Body of pancreas (tissue), 4 donors: ENCODE data around the gene TMPRSS13. TPM values are rescaled to one million over a fixed set of nuclear protein-coding genes. Genes with fewer than 3 reads are reported as not detected.

ENCODE experiments used
- ATAC-seq: fragments of 150-250 bp; one replicate; pipeline ENCODE4 v1.9.1; 2016
- DNase-seq, 4 donors: peaks; one replicate each; pipeline ENCODE4 v3.0.0-alpha.2; 2019
- H3K27ac ChIP-seq, 4 donors: fragments of 200-600 bp; sonication (generic); 1 replicate in 3 of 4; 2 replicates in 1 of 4; pipeline versions ENCODE4 v1.5.1 to v1.6.1; 2016 to 2019; ENCODE audit warnings: mild to moderate bottlenecking in 1 of 4, mixed read lengths in 1 of 4, moderate library complexity in 1 of 4
- H3K27me3 ChIP-seq, 2 donors: fragments of 200-600 bp; sonication (generic); one replicate each; pipeline ENCODE4 v1.6.0; 2016; ENCODE audit warnings: mild to moderate bottlenecking in 1 of 2
- H3K36me3 ChIP-seq, 2 donors: fragments of 200-600 bp; sonication (generic); replicated peaks in 1 of 2; 2 replicates each; pipeline ENCODE4 v1.5.1; 2016; ENCODE audit warnings: low read depth in 2 of 2; ENCODE audit not compliant: insufficient read depth in 1 of 2
- H3K4me1 ChIP-seq: fragments of 200-600 bp; sonication (generic); one replicate; pipeline ENCODE4 v1.6.0; 2016
- H3K4me3 ChIP-seq, 2 donors: fragments of 200-600 bp; sonication (generic); 1 replicate in 1 of 2; 2 replicates in 1 of 2; pipeline ENCODE4 v1.5.1; 2016 to 2019
- H3K9me3 ChIP-seq, 3 donors: fragments of 200-600 bp; sonication (generic); 1 replicate in 2 of 3; 2 replicates in 1 of 3; pipeline ENCODE4 v1.5.1; 2016
- CTCF ChIP-seq, 7 experiments: fragments of 450-650 bp in 4 of 7; fragments of 200-600 bp in 3 of 7; sonication (generic) in 3 of 7; IDR thresholded peaks; one replicate each; pipeline ENCODE4 v1.5.1; 2016 to 2019; ENCODE audit warnings: antibody characterized with exemption in 7 of 7
- POLR2A ChIP-seq, 3 donors: fragments of 450-650 bp; IDR thresholded peaks; one replicate each; pipeline ENCODE4 v1.6.1; 2016; ENCODE audit warnings: antibody characterized with exemption in 3 of 3, mild to moderate bottlenecking in 2 of 3
- WGBS, 2 donors: methylation state at CpG; one replicate each; pipeline ENCODE4 v1.1.5; 2017; 5-methylcytosine and 5-hydroxymethylcytosine counted together
- intact Hi-C: fragments of 100-400 bp; cut with DNase I; formaldehyde crosslinking; loops from one replicate; pipeline ENCODE4 v1.15.1; 2023
- total RNA-seq, 2 donors: library from RNA; depleted of rRNA; stranded (reverse); fragments of >200 nt; gene quantifications; one replicate each; pipeline ENCODE4 v1.1.0, GENCODE V29; 2016

TMPRSS13 gene
- total RNA-seq, 2 donors from 2014 or later = 1.6 to 4.9 TPM

GRCh38 chr11:117876341-117877119 lies 52.7 kb downstream of the TMPRSS13 start, which contains the start of gene FXYD6:
Gene FXYD6 (minus strand): TSS chr11:117876658. CDS start chr11:117842776, 33,882 bp downstream.
- Histone ChIP-seq H3K27me3 (peaks cover 0 to 7% of the 10 kb centered on the region in 2 donors), H3K27ac (peak within 1 kb of the TSS in 2 of 4 donors; percentile 15), H3K36me3 (no peaks in the 10 kb centered on the region), H3K4me1 (peaks cover 17% of the 10 kb centered on the region), H3K4me3 (no peak within 1 kb of the TSS), H3K9me3 (no peaks in the 10 kb centered on the region)
- ATAC-seq (peak; percentile 58), DNase-seq (peak in 3 of 4 donors; percentile 28 to 32 (median 30))
- 1% methylated on average over 43 to 55 of the region's 63 CpGs for WGBS, 2 donors
- intact Hi-C loops = no loop called here
- TF ChIP-seq CTCF (IDR thresholded peaks at IDR 0.05) (no peak), POLR2A (IDR thresholded peaks at IDR 0.05) (no peak)

- peak overlapping the region in 2 of 4 donors; percentile 15 for H3K27ac ChIP-seq
- no peaks in the 10 kb centered on the region for H3K9me3 ChIP-seq
- no peak for ATAC-seq
- peaks cover 0 to 7% of the 10 kb centered on the region in 2 donors for H3K27me3 ChIP-seq
- DNase-seq = no peak
- H3K4me3 ChIP-seq = no peak overlapping the region
- no peaks in the 10 kb centered on the region for H3K36me3 ChIP-seq
- intact Hi-C loops = no loop called here
- H3K4me1 ChIP-seq = peaks cover 17% of the 10 kb centered on the region
- TF ChIP-seq CTCF (IDR thresholded peaks at IDR 0.05) = no peak
- TF ChIP-seq POLR2A (IDR thresholded peaks at IDR 0.05) = no peak
- WGBS, 2 donors = 2 to 5% methylated on average over 9 of the region's 9 CpGs
These were observed 53.2 kb downstream of the TMPRSS13 start for GRCh38 chr11:117876059-117876340.

- no peak overlapping the region for H3K4me3 ChIP-seq
- TF ChIP-seq CTCF (IDR thresholded peaks at IDR 0.05) (no peak), POLR2A (IDR thresholded peaks at IDR 0.05) (no peak)
- ATAC-seq = peak; percentile 7
- 5 to 6% methylated on average over 10 to 20 of the region's 20 CpGs for WGBS, 2 donors
- peaks cover 19% of the 10 kb centered on the region for H3K4me1 ChIP-seq
- H3K27me3 ChIP-seq = peaks cover 0 to 7% of the 10 kb centered on the region in 2 donors
- DNase-seq = peak in 1 of 4 donors; percentile 22
- H3K27ac ChIP-seq = no peak overlapping the region
- H3K36me3 ChIP-seq = no peaks in the 10 kb centered on the region
- no peaks in the 10 kb centered on the region for H3K9me3 ChIP-seq
- intact Hi-C loops = no loop called here
These were observed 53.7 kb downstream of the TMPRSS13 start for GRCh38 chr11:117875382-117876058.

GRCh38 chr11:117874910-117875381 lies 54.3 kb downstream of the TMPRSS13 start:
- no peak for DNase-seq
- Histone ChIP-seq H3K9me3 (no peaks in the 10 kb centered on the region), H3K27me3 (peaks cover 0 to 7% of the 10 kb centered on the region in 2 donors), H3K36me3 (no peaks in the 10 kb centered on the region), H3K27ac (no peak overlapping the region), H3K4me1 (peaks cover 24% of the 10 kb centered on the region), H3K4me3 (no peak overlapping the region)
- intact Hi-C loops = no loop called here
- TF ChIP-seq POLR2A (IDR thresholded peaks at IDR 0.05) (no peak), CTCF (IDR thresholded peaks at IDR 0.05) (no peak)
- WGBS, 2 donors = 89 to 93% methylated on average over 4 of the region's 4 CpGs
- no peak for ATAC-seq
